Adrenal gland (tissue), 12 donors: ENCODE data around the gene MPIG6B. TPM values are rescaled to one million over a fixed set of nuclear protein-coding genes. Genes with fewer than 3 reads are reported as not detected.

Experiments
- DNase-seq, 7 donors: peaks; one replicate each; pipeline ENCODE4 v3.0.0-alpha.2; 2019 to 2020
- H3K27ac ChIP-seq, 5 donors: fragments of 200-600 bp; sonication (generic) in 4 of 5; 1 replicate in 3 of 5; 2 replicates in 2 of 5; pipeline versions ENCODE4 v1.5.1 to v1.8.0; 2016 to 2020; ENCODE audit warnings: mild to moderate bottlenecking in 1 of 5
- H3K27me3 ChIP-seq: fragments of 200-600 bp; 2 replicates; pipeline ENCODE4 v1.8.0; 2021
- H3K36me3 ChIP-seq, 2 donors: fragments of 200-600 bp; replicated peaks in 1 of 2; 1 replicate in 1 of 2; 2 replicates in 1 of 2; pipeline versions ENCODE4 v1.5.1 to v1.8.0; 2018 to 2022
- H3K4me1 ChIP-seq, 2 donors: fragments of 200-600 bp; replicated peaks in 1 of 2; 1 replicate in 1 of 2; 2 replicates in 1 of 2; pipeline versions ENCODE4 v1.5.1 to v1.8.0; 2018 to 2021
- H3K4me3 ChIP-seq, 4 donors: fragments of 200-600 bp; sonication (generic) in 3 of 4; one replicate each; pipeline ENCODE4 v1.5.1; 2016 to 2018
- H3K9me3 ChIP-seq, 3 donors: fragments of 200-600 bp; sonication (generic) in 1 of 3; replicated peaks in 1 of 3; 1 replicate in 2 of 3; 2 replicates in 1 of 3; pipeline versions ENCODE4 v1.5.1 to v1.8.0; 2016 to 2021
- POLR2A ChIP-seq, 2 donors: fragments of 450-650 bp; IDR thresholded peaks; one replicate each; pipeline ENCODE4 v1.6.1; 2017; ENCODE audit warnings: antibody characterized with exemption in 2 of 2, mild to moderate bottlenecking in 2 of 2, moderate library complexity in 1 of 2
- WGBS, 4 donors: extraction: QIAGEN DNeasy Blood & Tissue Kit in 2 of 4; methylation state at CpG; one replicate each; pipeline versions ENCODE4 v1.1.5 to v1.1.7; 2013 to 2017; 5-methylcytosine and 5-hydroxymethylcytosine counted together
- intact Hi-C, 2 donors: fragments of 100-400 bp; cut with DNase I; formaldehyde crosslinking; loops; one replicate each; pipeline versions ENCODE4 v1.14.1 to v1.15.0; 2022 to 2023
- polyA plus RNA-seq, 3 donors: library from polyadenylated mRNA; stranded (reverse); fragments of 200-250 nt in 2 of 3; fragments of 350-450 nt in 1 of 3; fragmentation: Illumina TruSeq in 1 of 3; extraction: RNeasy Lipid Tissue Mini Kit (QIAGEN cat#74804) in 1 of 3; gene quantifications; one replicate each; pipeline ENCODE4 v1.2.3, GENCODE V29; 2013 to 2014
- total RNA-seq, 9 donors: library from RNA; depleted of rRNA in 4 of 9; stranded (reverse); fragments of >200 nt in 4 of 9; fragments of 120-200 nt in 1 of 9; fragmentation: NEBNext Ultra II Directional in 1 of 9; extraction: Animal tissue kit (Norgen Biotek cat#: 25700) in 1 of 9; gene quantifications; one replicate each; pipeline versions ENCODE4 v1.1.0 to v1.2.4, GENCODE V29; 2013 to 2023
- TF ChIP-seq, protein P1 (sequence below), 6 experiments: fragments of 450-650 bp in 4 of 6; fragments of 200-600 bp in 2 of 6; sonication (generic) in 1 of 6; IDR thresholded peaks; 1 replicate in 5 of 6; 2 replicates in 1 of 6; pipeline versions ENCODE4 v1.5.1 to v1.8.0; 2016 to 2021; ENCODE audit warnings: antibody characterized with exemption in 6 of 6, mild to moderate bottlenecking in 2 of 6, moderate library complexity in 1 of 6
- donor health status: healthy with polysubstance abuse.
- donor health status: Bipolar disorder and iron deficiency.
- donor health status: DM: yes; HTN: yes; CAD: no.
- donor health status: DM: no; HTN: no; CAD: no.
- donor health status: DM: no; HTN: no; CAD: no.
- donor health status: DM: yes; HTN: yes; CAD: no.

The MPIG6B gene
- total and polyA plus RNA-seq, 12 donors = 0.07 to 0.65 (median 0.15) TPM; not detected in 8

DNA sequence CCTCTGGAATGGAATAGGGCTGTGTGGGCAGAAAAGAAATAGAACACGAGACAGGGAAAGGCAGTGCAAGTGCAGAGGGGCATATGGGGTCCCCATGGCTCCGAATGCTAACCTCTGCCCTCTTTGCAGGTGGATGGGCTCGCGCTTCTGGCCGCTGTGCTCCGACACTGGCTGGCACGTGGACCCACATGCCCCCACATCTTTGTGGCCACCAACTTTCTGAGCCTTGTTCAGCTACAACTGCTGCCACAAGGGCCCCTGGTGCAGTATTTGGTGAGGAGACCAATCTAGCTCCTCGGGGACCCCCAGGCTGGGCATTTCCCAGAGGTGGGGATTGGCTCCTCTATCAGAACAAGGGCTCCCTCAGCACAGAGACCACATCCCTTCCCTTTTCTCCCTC lies 38.2 kb downstream of the MPIG6B start:
- intact Hi-C loops = no loop called here

DNA sequence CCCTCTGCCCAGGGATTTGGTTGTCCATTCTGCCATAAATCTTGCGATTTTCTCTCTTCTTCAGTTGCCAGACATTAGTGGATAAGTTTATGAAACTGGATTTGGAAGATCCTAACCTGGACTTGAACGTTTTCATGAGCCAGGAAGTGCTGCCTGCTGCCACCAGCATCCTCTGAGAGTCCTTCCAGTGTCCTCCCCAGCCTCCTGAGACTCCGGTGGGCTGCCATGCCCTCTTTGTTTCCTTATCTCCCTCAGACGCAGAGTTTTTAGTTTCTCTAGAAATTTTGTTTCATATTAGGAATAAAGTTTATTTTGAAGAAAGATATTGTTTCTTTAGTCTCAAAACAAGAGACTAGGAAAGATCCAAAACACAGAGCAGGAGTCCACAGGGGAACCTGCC lies 39.2 kb downstream of the MPIG6B start, which contains the start of gene SAPCD1:
SAPCD1 (plus strand) TSS at position 301 of the 400 bp plus-strand sequence. CDS start 399 bp downstream, outside the sequence.
- Histone ChIP-seq H3K36me3 (no peaks in the 10 kb centered on the region), H3K9me3 (no peaks in the 10 kb centered on the region), H3K4me3 (no peak within 1 kb of the TSS), H3K27me3 (no peaks in the 10 kb centered on the region), H3K4me1 (no peaks in the 10 kb centered on the region), H3K27ac (peak within 1 kb of the TSS in 1 of 5 donors; percentile 1)
- 80 to 92% (median 84%) methylated on average over 4 of the region's 4 CpGs for WGBS, 4 donors
- intact Hi-C loops = no loop called here
- DNase-seq = no peak
- TF ChIP-seq, protein P1, sequence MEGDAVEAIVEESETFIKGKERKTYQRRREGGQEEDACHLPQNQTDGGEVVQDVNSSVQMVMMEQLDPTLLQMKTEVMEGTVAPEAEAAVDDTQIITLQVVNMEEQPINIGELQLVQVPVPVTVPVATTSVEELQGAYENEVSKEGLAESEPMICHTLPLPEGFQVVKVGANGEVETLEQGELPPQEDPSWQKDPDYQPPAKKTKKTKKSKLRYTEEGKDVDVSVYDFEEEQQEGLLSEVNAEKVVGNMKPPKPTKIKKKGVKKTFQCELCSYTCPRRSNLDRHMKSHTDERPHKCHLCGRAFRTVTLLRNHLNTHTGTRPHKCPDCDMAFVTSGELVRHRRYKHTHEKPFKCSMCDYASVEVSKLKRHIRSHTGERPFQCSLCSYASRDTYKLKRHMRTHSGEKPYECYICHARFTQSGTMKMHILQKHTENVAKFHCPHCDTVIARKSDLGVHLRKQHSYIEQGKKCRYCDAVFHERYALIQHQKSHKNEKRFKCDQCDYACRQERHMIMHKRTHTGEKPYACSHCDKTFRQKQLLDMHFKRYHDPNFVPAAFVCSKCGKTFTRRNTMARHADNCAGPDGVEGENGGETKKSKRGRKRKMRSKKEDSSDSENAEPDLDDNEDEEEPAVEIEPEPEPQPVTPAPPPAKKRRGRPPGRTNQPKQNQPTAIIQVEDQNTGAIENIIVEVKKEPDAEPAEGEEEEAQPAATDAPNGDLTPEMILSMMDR (IDR thresholded peaks at IDR 0.05) = no peak
- TF ChIP-seq POLR2A (IDR thresholded peaks at IDR 0.05) = no peak

More for the DNA sequence above, 38.2 kb downstream of the MPIG6B start:
- H3K4me1 ChIP-seq = no peaks in the 10 kb centered on the region
- no peaks in the 10 kb centered on the region for H3K9me3 ChIP-seq
- H3K27ac ChIP-seq = no peak overlapping the region
- TF ChIP-seq, protein P1 (IDR thresholded peaks at IDR 0.05) = no peak
- no peak for TF ChIP-seq POLR2A (IDR thresholded peaks at IDR 0.05)
- H3K4me3 ChIP-seq = no peak overlapping the region
- no peaks in the 10 kb centered on the region for H3K27me3 ChIP-seq
- no peaks in the 10 kb centered on the region for H3K36me3 ChIP-seq
- 94 to 98% (median 96%) methylated on average over 4 to 8 of the region's 8 CpGs for WGBS, 4 donors
- DNase-seq = no peak

DNA sequence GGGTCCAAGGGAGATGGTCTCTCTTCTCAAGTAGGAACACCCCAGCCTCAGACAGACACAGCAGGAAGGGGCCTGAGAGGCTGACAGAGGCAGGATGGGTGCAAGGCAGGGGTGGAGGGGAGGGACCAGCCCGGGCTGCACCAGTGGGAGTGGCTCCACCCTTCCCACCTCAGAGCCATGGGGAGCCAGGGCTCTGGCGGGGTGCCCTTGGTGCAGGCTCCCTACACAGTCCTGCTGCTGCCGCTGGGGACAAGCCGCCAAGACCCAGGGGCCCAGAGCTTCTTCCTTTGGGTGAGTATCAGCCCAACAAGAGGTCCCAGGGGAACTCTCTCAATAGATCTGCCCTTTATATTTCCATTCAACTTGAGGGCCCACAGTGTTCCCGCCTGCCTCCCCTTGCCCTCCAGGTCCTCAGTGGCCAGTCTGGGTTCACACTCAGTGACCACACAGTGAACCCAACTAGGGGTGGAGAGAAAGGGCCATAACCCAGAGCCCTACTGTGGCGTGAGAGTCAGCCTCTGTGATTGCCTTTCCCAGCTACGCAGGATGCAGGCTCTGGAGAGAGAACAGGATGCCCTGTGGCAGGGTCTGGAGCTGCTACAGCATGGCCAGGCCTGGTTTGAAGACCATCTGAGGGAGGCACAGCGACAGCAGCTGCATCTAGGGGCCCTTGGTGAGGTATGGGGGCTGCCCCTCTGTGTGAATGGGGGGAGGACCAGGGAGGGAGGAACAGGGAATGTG lies 39.9 kb downstream of the MPIG6B start:
- H3K36me3 ChIP-seq = no peaks in the 10 kb centered on the region
- TF ChIP-seq, protein P1 (IDR thresholded peaks at IDR 0.05) = no peak
- no peak for TF ChIP-seq POLR2A (IDR thresholded peaks at IDR 0.05)
- DNase-seq = no peak
- no peaks in the 10 kb centered on the region for H3K9me3 ChIP-seq
- H3K4me3 ChIP-seq = no peak overlapping the region
- 69 to 85% (median 77%) methylated on average over 2 to 8 of the region's 8 CpGs for WGBS, 4 donors
- H3K4me1 ChIP-seq = no peaks in the 10 kb centered on the region
- H3K27me3 ChIP-seq = no peaks in the 10 kb centered on the region
- intact Hi-C loops = no loop called here
- peak overlapping the region in 1 of 5 donors; percentile 1 for H3K27ac ChIP-seq

DNA sequence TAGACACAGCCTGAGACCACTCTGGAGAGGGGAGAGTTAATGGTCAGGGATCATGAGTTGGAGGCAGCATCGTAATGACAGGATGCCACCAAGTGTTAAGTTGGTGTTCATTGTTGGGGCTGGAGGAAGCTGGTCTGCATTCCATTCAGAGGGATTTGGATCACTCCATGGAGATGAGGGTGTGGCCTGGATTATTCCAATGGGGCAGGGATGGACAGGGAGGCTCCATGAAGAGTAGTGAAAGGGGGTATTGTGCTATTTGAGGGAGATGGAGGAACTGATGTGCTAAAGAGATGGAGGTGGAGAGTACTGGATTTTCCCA lies 40.4 kb downstream of the MPIG6B start:
- DNase-seq = no peak
- no peaks in the 10 kb centered on the region for H3K36me3 ChIP-seq
- H3K27me3 ChIP-seq = no peaks in the 10 kb centered on the region
- H3K4me1 ChIP-seq = no peaks in the 10 kb centered on the region
- 33 to 73% (median 44%) methylated on average over 1 of the region's 1 CpG for WGBS, 4 donors
- no peak overlapping the region for H3K4me3 ChIP-seq
- H3K27ac ChIP-seq = peak overlapping the region in 1 of 5 donors; percentile 1
- TF ChIP-seq, protein P1 (IDR thresholded peaks at IDR 0.05) = no peak
- no peak for TF ChIP-seq POLR2A (IDR thresholded peaks at IDR 0.05)
- intact Hi-C loops = no loop called here
- no peaks in the 10 kb centered on the region for H3K9me3 ChIP-seq
